BLaER1 (cell line): Measurements from ENCODE around the gene VARS2.
"Not testable (repeated sequence)": the region's sequence is repeated elsewhere in the genome, so short reads cannot be mapped to it uniquely, and the experiment has no call there.

Experiments
- H3K27ac ChIP-seq: shearing (Covaris generic); formaldehyde crosslinking; 2 replicates; pipeline ENCODE4 v1.8.1; 2022
- H3K27me3 ChIP-seq: shearing (Covaris generic); formaldehyde crosslinking; 2 replicates; pipeline ENCODE4 v1.8.1; 2022
- H3K36me3 ChIP-seq: shearing (Covaris generic); formaldehyde crosslinking; 2 replicates; pipeline ENCODE4 v1.8.1; 2022
- H3K4me1 ChIP-seq: shearing (Covaris generic); formaldehyde crosslinking; 2 replicates; pipeline ENCODE4 v1.8.1; 2022
- H3K4me2 ChIP-seq: shearing (Covaris generic); formaldehyde crosslinking; 2 replicates; pipeline ENCODE4 v1.8.1; 2022
- H3K4me3 ChIP-seq: shearing (Covaris generic); formaldehyde crosslinking; 2 replicates; pipeline ENCODE4 v1.8.1; 2022
- H3K9ac ChIP-seq: shearing (Covaris generic); formaldehyde crosslinking; 2 replicates; pipeline ENCODE4 v1.8.1; 2022
- H3K9me3 ChIP-seq: shearing (Covaris generic); formaldehyde crosslinking; 2 replicates; pipeline ENCODE4 v1.8.1; 2022
- H4K20me1 ChIP-seq: shearing (Covaris generic); formaldehyde crosslinking; 2 replicates; pipeline ENCODE4 v1.8.1; 2022
- Cebpa-rat ChIP-seq: shearing (Covaris generic); IDR thresholded peaks from 2 replicates; pipeline ENCODE4 v1.8.1; 2022

Gene VARS2

GRCh38 chr6:30898750-30899360, 15.2 kb upstream of the VARS2 start:
- no peak for TF ChIP-seq Cebpa-rat
- Histone ChIP-seq H3K27me3 (no peaks in the 10 kb centered on the region), H3K4me2 (no peak overlapping the region), H3K9me3 (no peaks in the 10 kb centered on the region), H3K27ac (no peak overlapping the region), H4K20me1 (no peaks in the 10 kb centered on the region), H3K9ac (no peak overlapping the region), H3K4me1 (peaks cover 32% of the 10 kb centered on the region), H3K36me3 (peaks cover 66% of the 10 kb centered on the region), H3K4me3 (no peak overlapping the region)

GRCh38 chr6:30900863-30901417, 13.1 kb upstream of the VARS2 start:
- no peaks in the 10 kb centered on the region for H3K27me3 ChIP-seq
- H3K4me2 ChIP-seq = no peak overlapping the region
- H3K27ac ChIP-seq = no peak overlapping the region
- H3K9me3 ChIP-seq = no peaks in the 10 kb centered on the region
- no peak overlapping the region for H3K4me3 ChIP-seq
- no peak for TF ChIP-seq Cebpa-rat
- peaks cover 45% of the 10 kb centered on the region for H3K36me3 ChIP-seq
- no peaks in the 10 kb centered on the region for H4K20me1 ChIP-seq
- H3K4me1 ChIP-seq = peaks cover 17% of the 10 kb centered on the region
- H3K9ac ChIP-seq = no peak overlapping the region

GRCh38 chr6:30901436-30901835, 12.6 kb upstream of the VARS2 start:
- H3K27ac ChIP-seq = no peak overlapping the region
- no peak overlapping the region for H3K9ac ChIP-seq
- no peak overlapping the region for H3K4me2 ChIP-seq
- TF ChIP-seq Cebpa-rat = no peak
- peaks cover 40% of the 10 kb centered on the region for H3K36me3 ChIP-seq
- H3K4me3 ChIP-seq = no peak overlapping the region
- H4K20me1 ChIP-seq = no peaks in the 10 kb centered on the region
- H3K4me1 ChIP-seq = peaks cover 17% of the 10 kb centered on the region
- no peaks in the 10 kb centered on the region for H3K27me3 ChIP-seq
- H3K9me3 ChIP-seq = no peaks in the 10 kb centered on the region

- Histone ChIP-seq H3K36me3 (peaks cover 34% of the 10 kb centered on the region), H3K4me1 (peaks cover 17% of the 10 kb centered on the region), H3K27ac (0 out of 2 replicates have a peak overlapping the region, but pooled peaks have one; percentile 40), H3K4me2 (peak overlapping the region; percentile 50)
- H3K27me3 ChIP-seq, H4K20me1 ChIP-seq, H3K9me3 ChIP-seq, H3K4me3 ChIP-seq, H3K9ac ChIP-seq: not testable (repeated sequence)
Observed at GRCh38 chr6:30902196-30902595, 11.8 kb upstream of the VARS2 start.

GRCh38 chr6:30902709-30903108, 11.3 kb upstream of the VARS2 start:
- no peaks in the 10 kb centered on the region for H3K27me3 ChIP-seq
- no peaks in the 10 kb centered on the region for H4K20me1 ChIP-seq
- no peaks in the 10 kb centered on the region for H3K9me3 ChIP-seq
- TF ChIP-seq Cebpa-rat = no peak
- H3K36me3 ChIP-seq = peaks cover 29% of the 10 kb centered on the region
- peaks cover 21% of the 10 kb centered on the region for H3K4me1 ChIP-seq
- H3K9ac ChIP-seq = no peak overlapping the region
- no peak overlapping the region for H3K4me3 ChIP-seq
- H3K27ac ChIP-seq = peak overlapping the region; percentile 40; the same call in 1 of the 2 replicates
- peak overlapping the region; percentile 50 for H3K4me2 ChIP-seq

GRCh38 chr6:30903236-30903635, 10.8 kb upstream of the VARS2 start:
- TF ChIP-seq Cebpa-rat = no peak
- peak overlapping the region; percentile 50 for H3K4me2 ChIP-seq

GRCh38 chr6:30907290-30907757, 6.7 kb upstream of the VARS2 start:
- H3K9me3 ChIP-seq, H3K9ac ChIP-seq, H3K27me3 ChIP-seq, H4K20me1 ChIP-seq: not testable (repeated sequence)
- Histone ChIP-seq H3K27ac (0 out of 2 replicates have a peak overlapping the region, but pooled peaks have one; percentile 25), H3K36me3 (peaks cover 33% of the 10 kb centered on the region), H3K4me2 (peak overlapping the region; percentile 64), H3K4me1 (peaks cover 29% of the 10 kb centered on the region), H3K4me3 (peak overlapping the region; percentile 84)

More at GRCh38 chr6:30903236-30903635, 10.8 kb upstream of the VARS2 start:
- Histone ChIP-seq H4K20me1 (no peaks in the 10 kb centered on the region), H3K9me3 (no peaks in the 10 kb centered on the region), H3K27me3 (no peaks in the 10 kb centered on the region), H3K27ac (no peak overlapping the region), H3K36me3 (peaks cover 24% of the 10 kb centered on the region), H3K4me3 (no peak overlapping the region), H3K9ac (no peak overlapping the region), H3K4me1 (peaks cover 22% of the 10 kb centered on the region)

GRCh38 chr6:30907758-30908591, 6.1 kb upstream of the VARS2 start, which contains the start of gene GTF2H4:
Gene GTF2H4 (plus strand): TSS chr6:30908207.
- H3K36me3 ChIP-seq = peaks cover 39% of the 10 kb centered on the region
- H4K20me1 ChIP-seq = no peaks in the 10 kb centered on the region
- no peaks in the 10 kb centered on the region for H3K9me3 ChIP-seq
- peaks cover 23% of the 10 kb centered on the region for H3K4me1 ChIP-seq
- H3K4me3 ChIP-seq = peak within 1 kb of the TSS; percentile 84
- peak within 1 kb of the TSS; percentile 76 for H3K27ac ChIP-seq
- TF ChIP-seq Cebpa-rat = no peak
- H3K4me2 ChIP-seq = peak within 1 kb of the TSS; percentile 92
- peak within 1 kb of the TSS; percentile 87 for H3K9ac ChIP-seq
- H3K27me3 ChIP-seq = no peaks in the 10 kb centered on the region

GRCh38 chr6:30908700-30909099, 5.3 kb upstream of the VARS2 start:
- peak overlapping the region; percentile 87 for H3K9ac ChIP-seq
- no peaks in the 10 kb centered on the region for H3K9me3 ChIP-seq
- H3K4me2 ChIP-seq = peak overlapping the region; percentile 92
- peak overlapping the region; percentile 76 for H3K27ac ChIP-seq
- no peaks in the 10 kb centered on the region for H4K20me1 ChIP-seq
- H3K36me3 ChIP-seq = peaks cover 46% of the 10 kb centered on the region
- H3K27me3 ChIP-seq = no peaks in the 10 kb centered on the region
- TF ChIP-seq Cebpa-rat = no peak
- H3K4me1 ChIP-seq = peaks cover 20% of the 10 kb centered on the region
- H3K4me3 ChIP-seq = peak overlapping the region; percentile 84

GRCh38 chr6:30910473-30910872, 3.6 kb upstream of the VARS2 start:
- not testable (repeated sequence) for H3K27me3 ChIP-seq, H3K9me3 ChIP-seq, H3K27ac ChIP-seq, H3K4me2 ChIP-seq, H3K9ac ChIP-seq, H3K4me3 ChIP-seq, H4K20me1 ChIP-seq
- H3K36me3 ChIP-seq = peaks cover 46% of the 10 kb centered on the region
- H3K4me1 ChIP-seq = peaks cover 32% of the 10 kb centered on the region
